GM21737 (cell line): ENCODE measurements around the gene WDR45B.

Experiments
- ATAC-seq: cut with Tn5 transposase; IDR thresholded peaks from one replicate; pipeline ENCODE4 v1.9.1; 2021; ENCODE audit warnings: mild to moderate bottlenecking, moderate library complexity; ENCODE audit not compliant: unreplicated experiment

WDR45B gene

GRCh38 chr17:82678265-82678891 lies 30.1 kb upstream of the WDR45B start:
- no peak for ATAC-seq

GRCh38 chr17:82677353-82677925 lies 29.2 kb upstream of the WDR45B start:
- ATAC-seq = no peak

GRCh38 chr17:82675476-82676245 lies 27.4 kb upstream of the WDR45B start:
- ATAC-seq = no peak

- ATAC-seq = no peak
Measured at GRCh38 chr17:82674656-82675475, 26.6 kb upstream of the WDR45B start.

GRCh38 chr17:82670661-82671450 lies 22.6 kb upstream of the WDR45B start:
- ATAC-seq = no peak

GRCh38 chr17:82668631-82669099 lies 20.4 kb upstream of the WDR45B start:
- no peak for ATAC-seq

GRCh38 chr17:82668024-82668630 lies 19.9 kb upstream of the WDR45B start:
- ATAC-seq = no peak

GRCh38 chr17:82667668-82668000 lies 19.4 kb upstream of the WDR45B start:
- ATAC-seq = no peak

- ATAC-seq = no peak
Measured at GRCh38 chr17:82666931-82667667, 18.9 kb upstream of the WDR45B start.

GRCh38 chr17:82665891-82666290 lies 17.6 kb upstream of the WDR45B start:
- no peak for ATAC-seq

GRCh38 chr17:82665217-82665616 lies 17.0 kb upstream of the WDR45B start:
- ATAC-seq = no peak

GRCh38 chr17:82664701-82665182 lies 16.5 kb upstream of the WDR45B start:
- ATAC-seq = no peak

GRCh38 chr17:82664276-82664575 lies 16.0 kb upstream of the WDR45B start:
- ATAC-seq = no peak

GRCh38 chr17:82663381-82664275 lies 15.4 kb upstream of the WDR45B start:
- ATAC-seq = no peak

- ATAC-seq = no peak
Measured at GRCh38 chr17:82662711-82663261, 14.5 kb upstream of the WDR45B start.

GRCh38 chr17:82661717-82662683 lies 13.8 kb upstream of the WDR45B start:
- ATAC-seq = no peak

GRCh38 chr17:82659886-82660285 lies 11.6 kb upstream of the WDR45B start:
- no peak for ATAC-seq
